Thyroid gland (tissue), 4 donors: ENCODE measurements around the gene NOS1AP. TPM values are rescaled to one million over a fixed set of nuclear protein-coding genes. Genes with fewer than 3 reads are reported as not detected.

Experiments
- DNase-seq, 2 donors: peaks; one replicate each; pipeline ENCODE4 v3.0.0-alpha.2; 2019
- H3K27ac ChIP-seq, 3 donors: fragments of 200-600 bp; sonication (generic); 1 replicate in 2 of 3; 2 replicates in 1 of 3; pipeline ENCODE4 v1.5.1; 2016 to 2019; ENCODE audit warnings: mild to moderate bottlenecking in 1 of 3, moderate library complexity in 1 of 3
- H3K27me3 ChIP-seq: fragments of 200-600 bp; sonication (generic); one replicate; pipeline ENCODE4 v1.5.1; 2019
- H3K36me3 ChIP-seq, 2 donors: fragments of 200-600 bp; sonication (generic); one replicate each; pipeline ENCODE4 v1.5.1; 2016 to 2019
- H3K4me1 ChIP-seq, 2 donors: fragments of 200-600 bp; sonication (generic); one replicate each; pipeline ENCODE4 v1.5.1; 2017 to 2019
- H3K4me3 ChIP-seq, 3 donors: fragments of 200-600 bp; sonication (generic); replicated peaks in 1 of 3; 1 replicate in 2 of 3; 2 replicates in 1 of 3; pipeline ENCODE4 v1.5.1; 2016; ENCODE audit warnings: mild to moderate bottlenecking in 1 of 3
- H3K9me3 ChIP-seq: fragments of 200-600 bp; sonication (generic); one replicate; pipeline ENCODE4 v1.5.1; 2017
- POLR2A ChIP-seq, 2 donors: fragments of 450-650 bp; IDR thresholded peaks; one replicate each; pipeline ENCODE4 v1.6.1; 2017; ENCODE audit warnings: antibody characterized with exemption in 2 of 2, mild to moderate bottlenecking in 2 of 2, moderate library complexity in 1 of 2
- whole genome bisulfite sequencing, 2 donors: methylation state at CpG; one replicate each; pipeline ENCODE4 v1.1.5; 2017; 5-methylcytosine and 5-hydroxymethylcytosine counted together
- intact Hi-C: fragments of 100-400 bp; cut with DNase I; formaldehyde crosslinking; loops from one replicate; pipeline ENCODE4 v1.15.1; 2023
- total RNA-seq, 4 donors: library from RNA; depleted of rRNA; stranded (reverse); fragments of >200 nt; gene quantifications; one replicate each; pipeline ENCODE4 v1.2.3, GENCODE V29; 2016
- TF ChIP-seq, protein P1 (sequence below), 6 experiments: fragments of 200-600 bp in 3 of 6; fragments of 450-650 bp in 3 of 6; sonication (generic) in 3 of 6; IDR thresholded peaks; one replicate each; pipeline ENCODE4 v1.5.1; 2016 to 2019; ENCODE audit warnings: antibody characterized with exemption in 6 of 6, mild to moderate bottlenecking in 2 of 6, inconsistent platforms in 1 of 6, moderate library complexity in 1 of 6

NOS1AP gene
- total RNA-seq = 1 to 10 TPM in 1 of 4 donors, under 1 TPM in 3; 0.40 to 2.2 (median 0.54) TPM

DNA sequence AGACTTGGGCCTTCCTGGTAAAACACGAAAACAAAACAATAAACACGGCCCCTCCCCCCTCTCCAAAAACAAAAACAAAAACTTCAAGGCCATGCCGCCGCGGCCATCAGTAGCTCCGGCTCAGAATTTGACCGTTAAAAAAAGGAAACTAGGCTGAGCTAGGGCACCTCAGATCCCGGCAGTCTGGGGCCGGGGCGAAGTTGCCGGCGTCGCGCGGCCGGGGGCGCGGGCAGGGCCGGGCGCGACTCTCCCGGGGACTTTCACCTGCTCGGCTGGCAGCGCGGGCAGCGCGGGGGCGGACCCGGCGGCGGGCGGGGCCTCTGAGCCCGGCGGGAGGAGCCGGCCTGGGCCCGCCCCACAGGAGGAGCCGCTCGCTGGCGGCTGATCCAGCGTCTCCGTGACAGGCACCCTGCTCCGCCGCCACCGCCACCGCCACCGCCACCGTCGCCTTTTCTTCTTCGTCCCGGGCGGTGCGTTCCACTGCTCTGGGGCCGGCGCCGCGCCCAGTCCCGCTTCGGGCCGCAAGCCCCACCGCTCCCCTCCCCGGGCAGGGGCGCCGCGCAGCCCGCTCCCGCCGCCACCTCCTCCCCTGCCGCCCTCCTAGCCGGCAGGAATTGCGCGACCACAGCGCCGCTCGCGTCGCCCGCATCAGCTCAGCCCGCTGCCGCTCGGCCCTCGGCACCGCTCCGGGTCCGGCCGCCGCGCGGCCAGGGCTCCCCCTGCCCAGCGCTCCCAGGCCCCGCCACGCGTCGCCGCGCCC lies at the start of gene NOS1AP:
NOS1AP (plus strand) TSS at position 358 of the 760 bp plus-strand sequence. CDS start 487 bp downstream, outside the sequence.
- Histone ChIP-seq H3K36me3 (no peaks in the 10 kb centered on the region), H3K4me3 (peak within 1 kb of the TSS; percentile 61 to 83 (median 66)), H3K9me3 (no peaks in the 10 kb centered on the region), H3K4me1 (peaks cover 5 to 9% of the 10 kb centered on the region in 2 donors), H3K27ac (no peak within 1 kb of the TSS), H3K27me3 (no peaks in the 10 kb centered on the region)
- WGBS, 2 donors = 1% methylated on average over 15 to 33 of the region's 95 CpGs
- peak; percentile 82 to 85 for DNase-seq
- intact Hi-C loops = no loop called here
- TF ChIP-seq POLR2A (IDR thresholded peaks at IDR 0.05) = peak in 1 of 2 donors; percentile 78
- TF ChIP-seq, protein P1, sequence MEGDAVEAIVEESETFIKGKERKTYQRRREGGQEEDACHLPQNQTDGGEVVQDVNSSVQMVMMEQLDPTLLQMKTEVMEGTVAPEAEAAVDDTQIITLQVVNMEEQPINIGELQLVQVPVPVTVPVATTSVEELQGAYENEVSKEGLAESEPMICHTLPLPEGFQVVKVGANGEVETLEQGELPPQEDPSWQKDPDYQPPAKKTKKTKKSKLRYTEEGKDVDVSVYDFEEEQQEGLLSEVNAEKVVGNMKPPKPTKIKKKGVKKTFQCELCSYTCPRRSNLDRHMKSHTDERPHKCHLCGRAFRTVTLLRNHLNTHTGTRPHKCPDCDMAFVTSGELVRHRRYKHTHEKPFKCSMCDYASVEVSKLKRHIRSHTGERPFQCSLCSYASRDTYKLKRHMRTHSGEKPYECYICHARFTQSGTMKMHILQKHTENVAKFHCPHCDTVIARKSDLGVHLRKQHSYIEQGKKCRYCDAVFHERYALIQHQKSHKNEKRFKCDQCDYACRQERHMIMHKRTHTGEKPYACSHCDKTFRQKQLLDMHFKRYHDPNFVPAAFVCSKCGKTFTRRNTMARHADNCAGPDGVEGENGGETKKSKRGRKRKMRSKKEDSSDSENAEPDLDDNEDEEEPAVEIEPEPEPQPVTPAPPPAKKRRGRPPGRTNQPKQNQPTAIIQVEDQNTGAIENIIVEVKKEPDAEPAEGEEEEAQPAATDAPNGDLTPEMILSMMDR (IDR thresholded peaks at IDR 0.05) = no peak

DNA sequence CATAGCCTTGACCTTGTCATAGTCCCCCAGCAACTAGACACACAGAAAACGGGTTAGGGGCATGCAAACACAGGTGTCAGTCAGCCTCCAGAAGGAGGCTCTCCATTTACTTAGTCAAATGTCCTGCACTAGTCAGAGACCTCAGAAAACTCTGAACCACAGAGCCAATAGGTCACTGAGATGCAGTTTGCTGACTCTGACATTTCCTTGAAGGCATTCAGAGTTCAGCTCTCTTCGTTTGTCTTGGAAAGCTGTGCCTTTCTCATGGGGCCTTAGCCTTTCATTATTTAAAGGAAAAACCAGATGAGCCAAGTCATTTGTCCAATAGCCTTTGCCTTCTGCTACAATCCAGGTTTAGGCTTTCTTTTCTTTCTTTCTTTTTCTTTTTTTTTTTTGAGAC lies 49.3 kb upstream of the NOS1AP start:
- DNase-seq = no peak
- Histone ChIP-seq H3K4me3 (no peak overlapping the region), H3K4me1 (peaks cover 0 to 16% of the 10 kb centered on the region in 2 donors), H3K9me3 (no peaks in the 10 kb centered on the region), H3K27ac (no peak overlapping the region), H3K27me3 (no peaks in the 10 kb centered on the region), H3K36me3 (no peaks in the 10 kb centered on the region)
- WGBS, 2 donors = 59 to 65% methylated on average over 1 to 2 of the region's 2 CpGs
- intact Hi-C loops = no loop called here
- TF ChIP-seq, protein P1 (IDR thresholded peaks at IDR 0.05) = no peak
- TF ChIP-seq POLR2A (IDR thresholded peaks at IDR 0.05) = no peak

DNA sequence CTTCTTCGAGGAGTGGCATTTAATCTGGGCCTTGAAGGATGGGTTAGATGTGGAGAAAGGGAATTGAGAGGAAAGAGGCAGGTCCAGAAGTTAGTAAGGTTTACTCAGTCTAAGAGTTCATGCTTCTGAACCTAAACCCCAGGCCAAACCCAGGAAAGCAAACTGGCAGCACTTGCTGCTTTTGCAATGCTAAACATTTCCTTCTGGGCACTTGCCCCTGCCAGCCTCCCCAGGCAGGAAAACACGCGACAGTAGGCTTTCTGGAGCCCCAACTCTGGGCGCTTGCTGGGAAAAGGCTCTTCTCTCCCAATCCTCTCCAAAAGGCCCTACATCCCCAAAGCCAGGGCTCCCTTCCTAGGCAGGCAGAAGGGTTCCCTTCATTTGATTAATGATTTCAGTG lies 48.4 kb upstream of the NOS1AP start:
- Histone ChIP-seq H3K9me3 (no peaks in the 10 kb centered on the region), H3K27me3 (no peaks in the 10 kb centered on the region), H3K27ac (peak overlapping the region in 1 of 3 donors; percentile 33), H3K36me3 (no peaks in the 10 kb centered on the region), H3K4me1 (peaks cover 0 to 16% of the 10 kb centered on the region in 2 donors), H3K4me3 (no peak overlapping the region)
- DNase-seq = no peak
- intact Hi-C loops = no loop called here
- 85 to 86% methylated on average over 4 of the region's 4 CpGs for whole genome bisulfite sequencing, 2 donors
- TF ChIP-seq, protein P1 (IDR thresholded peaks at IDR 0.05) = no peak
- TF ChIP-seq POLR2A (IDR thresholded peaks at IDR 0.05) = no peak

DNA sequence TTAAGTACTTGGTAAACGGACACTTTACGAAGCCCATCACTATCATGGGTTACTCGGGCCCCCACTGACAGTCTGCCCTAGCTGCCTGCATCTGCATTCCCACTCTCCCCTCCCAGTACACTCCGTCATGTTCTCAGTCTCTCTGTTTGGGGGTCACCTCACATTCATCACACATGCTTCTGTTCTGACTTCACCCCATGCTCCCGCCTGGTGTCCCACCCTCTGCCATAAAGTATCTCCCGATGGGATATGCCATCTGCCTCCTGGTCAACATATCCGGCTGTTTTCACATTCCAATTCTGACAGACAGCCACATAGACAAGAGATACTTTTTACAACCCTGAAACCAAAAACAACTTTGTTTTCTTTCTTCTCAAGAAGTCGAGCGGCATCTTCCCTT lies 46.9 kb upstream of the NOS1AP start:
- Histone ChIP-seq H3K9me3 (no peaks in the 10 kb centered on the region), H3K36me3 (no peaks in the 10 kb centered on the region), H3K27me3 (no peaks in the 10 kb centered on the region), H3K27ac (peak overlapping the region in 1 of 3 donors; percentile 63), H3K4me3 (no peak overlapping the region), H3K4me1 (peaks cover 0 to 16% of the 10 kb centered on the region in 2 donors)
- TF ChIP-seq, protein P1 (IDR thresholded peaks at IDR 0.05) = no peak
- no peak for TF ChIP-seq POLR2A (IDR thresholded peaks at IDR 0.05)
- 74 to 79% methylated on average over 9 of the region's 9 CpGs for WGBS, 2 donors
- intact Hi-C loops = no loop called here
- no peak for DNase-seq

DNA sequence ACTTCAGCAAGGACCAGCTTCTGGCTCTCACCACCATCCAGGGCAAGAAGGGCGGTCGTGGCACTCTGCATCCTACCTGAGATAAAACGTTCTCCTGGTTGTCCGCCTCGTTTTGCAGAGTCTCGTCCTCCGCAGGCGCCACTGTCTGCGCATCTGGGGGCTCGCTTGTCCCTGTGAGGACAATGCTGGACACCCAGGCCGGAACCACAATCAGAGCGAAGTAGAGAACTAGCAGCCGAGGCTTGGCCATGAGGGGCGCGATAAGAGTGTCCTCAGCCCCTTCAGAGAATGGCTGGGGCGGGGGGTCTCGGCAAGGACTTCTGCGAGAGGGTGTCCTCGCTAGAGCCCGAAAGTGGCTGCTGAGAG lies 46.3 kb upstream of the NOS1AP start:
- intact Hi-C loops = no loop called here
- DNase-seq = no peak
- WGBS, 2 donors = 21 to 27% methylated on average over 20 of the region's 20 CpGs
- peaks cover 0 to 16% of the 10 kb centered on the region in 2 donors for H3K4me1 ChIP-seq
- peak overlapping the region in 2 of 3 donors; percentile 54 to 63 for H3K27ac ChIP-seq
- peak overlapping the region in 2 of 3 donors; percentile 25 to 32 for H3K4me3 ChIP-seq
- no peaks in the 10 kb centered on the region for H3K36me3 ChIP-seq
- no peaks in the 10 kb centered on the region for H3K27me3 ChIP-seq
- no peaks in the 10 kb centered on the region for H3K9me3 ChIP-seq
- TF ChIP-seq, protein P1 (IDR thresholded peaks at IDR 0.05) = no peak
